Hematopoietic multipotent progenitor cell treated with erythropoietin and hydrocortisone succinate and interleukin-3 and kit ligand, for 17 days (in vitro differentiated cells): ENCODE measurements around the gene HIRA.
"Not testable (repeated sequence)": the region's sequence is repeated elsewhere in the genome, so short reads cannot be mapped to it uniquely, and the experiment has no call there.

Source experiments
- DNase-seq: peaks from one replicate; pipeline ENCODE4 v3.0.0-alpha.2; 2015; ENCODE audit warnings: low spot score

HIRA gene

GRCh38 chr22:19385221-19385906, 46.2 kb downstream of the HIRA start:
- no peak for DNase-seq

DNA sequence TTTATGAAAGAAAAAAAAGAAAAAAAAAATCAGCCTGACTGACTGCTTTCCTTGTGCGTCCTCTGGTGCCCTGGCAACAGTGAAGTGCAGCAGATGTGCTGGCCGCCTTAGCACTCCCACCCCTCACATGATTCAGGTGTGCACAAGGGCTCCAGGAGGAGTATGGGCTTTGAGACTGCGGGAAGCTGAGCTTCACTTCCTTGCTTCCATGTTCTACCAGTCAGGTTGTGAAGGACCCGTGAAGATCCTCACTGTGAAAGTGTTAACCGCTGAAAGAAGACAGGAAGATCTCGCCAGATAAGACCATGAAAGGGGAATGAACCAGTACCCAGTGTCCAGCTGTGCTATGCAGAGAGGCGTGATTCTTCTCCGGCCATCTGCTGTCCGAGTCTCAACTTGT, 48.2 kb downstream of the HIRA start:
- no peak for DNase-seq

- no peak for DNase-seq
Measured at GRCh38 chr22:19382240-19382639, 49.3 kb downstream of the HIRA start.

GRCh38 chr22:19378344-19378674, 53.2 kb downstream of the HIRA start:
- no peak for DNase-seq

DNA sequence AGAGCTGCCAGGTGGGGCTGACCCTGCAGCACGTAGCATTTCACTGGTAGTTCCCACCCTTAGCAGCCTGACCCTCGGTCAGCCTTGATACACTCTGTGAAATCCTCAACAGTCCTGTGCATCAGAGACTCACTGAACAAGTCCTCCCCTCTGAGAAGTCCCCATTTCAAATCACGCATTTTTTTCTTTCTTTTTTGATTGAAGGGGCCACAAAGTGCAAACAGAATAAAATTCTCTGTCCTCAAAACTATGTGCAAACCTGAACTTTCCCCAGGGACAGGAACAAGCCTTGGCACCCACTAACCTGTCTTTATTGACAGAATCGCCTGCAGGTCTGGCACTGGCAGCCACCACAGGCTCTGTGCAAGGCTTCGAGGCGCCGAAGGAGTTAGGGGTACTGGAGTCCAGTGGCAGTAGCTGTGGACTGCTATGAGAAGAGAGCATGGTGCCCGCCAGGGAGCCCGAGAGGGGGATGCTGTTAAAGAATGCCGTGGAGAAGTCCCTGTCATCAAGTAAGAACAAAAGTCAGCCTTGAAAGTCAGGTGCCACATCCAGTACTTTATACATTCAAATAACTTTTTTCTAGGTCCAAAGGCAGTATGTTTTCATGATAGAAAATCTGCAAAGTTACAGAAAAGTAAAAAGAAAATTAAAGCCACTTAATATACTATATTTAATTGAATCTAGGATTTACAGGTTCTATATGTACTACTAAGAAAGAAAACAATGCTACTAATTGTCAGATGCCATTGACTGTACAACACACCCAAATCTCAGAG, 53.8 kb downstream of the HIRA start:
- no peak for DNase-seq

DNA sequence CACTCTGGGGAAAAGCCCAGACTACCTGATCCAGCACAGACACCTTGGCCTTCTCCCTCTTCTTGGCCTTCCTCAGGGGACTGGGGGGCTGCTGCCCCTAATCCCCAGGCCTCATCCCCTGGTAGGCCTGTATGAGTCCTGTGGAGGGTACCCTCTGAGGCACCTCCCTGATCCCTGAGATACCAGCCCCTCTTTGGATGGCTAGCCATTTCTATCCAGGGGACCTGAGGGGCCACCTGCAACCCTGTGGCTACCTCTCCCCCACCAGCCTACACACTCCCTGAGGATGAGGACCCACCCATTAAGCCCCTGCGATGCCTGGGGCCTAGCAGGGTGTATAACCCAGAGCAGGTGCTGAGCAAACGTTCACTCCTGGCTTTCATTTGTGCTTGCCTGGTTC, 54.6 kb downstream of the HIRA start:
- no peak for DNase-seq

- no peak for DNase-seq
Measured at GRCh38 chr22:19376247-19376646, 55.3 kb downstream of the HIRA start.

GRCh38 chr22:19375435-19375834, 56.1 kb downstream of the HIRA start:
- DNase-seq: no peak

GRCh38 chr22:19374410-19374809, 57.1 kb downstream of the HIRA start:
- DNase-seq: no peak

DNA sequence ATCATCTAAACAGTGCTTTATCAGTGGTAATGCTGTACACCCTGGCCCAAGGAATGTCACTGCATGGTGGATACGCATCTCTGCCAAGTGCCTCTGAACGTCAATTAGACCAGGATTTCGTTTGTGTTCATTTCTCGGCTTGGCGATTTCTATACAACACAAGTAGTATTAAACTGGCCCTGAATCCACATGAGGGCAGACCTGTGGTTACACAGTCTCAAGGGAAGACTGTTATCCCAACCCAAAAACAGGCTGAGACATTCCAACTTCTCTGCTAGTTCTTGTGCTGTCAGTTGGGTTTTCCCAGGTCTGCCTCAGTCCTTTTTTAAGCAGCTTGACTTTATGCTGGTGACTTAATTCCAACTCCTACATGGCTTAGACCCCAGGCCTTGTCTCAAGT, 58.1 kb downstream of the HIRA start:
- DNase-seq: no peak

GRCh38 chr22:19371893-19372292, 59.6 kb downstream of the HIRA start:
- no peak for DNase-seq

DNA sequence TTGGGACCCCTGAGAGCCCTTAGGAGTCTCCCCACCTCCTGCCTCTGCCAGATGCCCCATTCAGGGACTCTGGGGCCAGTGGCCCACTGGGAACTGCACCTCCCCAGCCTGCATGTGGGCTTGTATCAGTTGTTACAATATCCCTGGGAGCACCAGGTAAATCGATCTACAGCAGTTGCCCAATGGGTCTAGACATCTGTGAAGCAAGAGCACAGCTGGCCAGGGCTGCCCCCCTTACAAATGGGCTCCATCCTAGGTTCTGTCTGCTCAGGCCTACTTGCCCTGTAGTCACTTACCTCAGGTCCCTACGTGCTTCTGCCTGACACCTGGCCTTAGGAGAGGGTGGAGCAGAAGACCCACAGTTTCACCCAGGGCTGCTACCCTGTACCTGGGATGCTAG, 62.7 kb downstream of the HIRA start:
- DNase-seq: no peak

DNA sequence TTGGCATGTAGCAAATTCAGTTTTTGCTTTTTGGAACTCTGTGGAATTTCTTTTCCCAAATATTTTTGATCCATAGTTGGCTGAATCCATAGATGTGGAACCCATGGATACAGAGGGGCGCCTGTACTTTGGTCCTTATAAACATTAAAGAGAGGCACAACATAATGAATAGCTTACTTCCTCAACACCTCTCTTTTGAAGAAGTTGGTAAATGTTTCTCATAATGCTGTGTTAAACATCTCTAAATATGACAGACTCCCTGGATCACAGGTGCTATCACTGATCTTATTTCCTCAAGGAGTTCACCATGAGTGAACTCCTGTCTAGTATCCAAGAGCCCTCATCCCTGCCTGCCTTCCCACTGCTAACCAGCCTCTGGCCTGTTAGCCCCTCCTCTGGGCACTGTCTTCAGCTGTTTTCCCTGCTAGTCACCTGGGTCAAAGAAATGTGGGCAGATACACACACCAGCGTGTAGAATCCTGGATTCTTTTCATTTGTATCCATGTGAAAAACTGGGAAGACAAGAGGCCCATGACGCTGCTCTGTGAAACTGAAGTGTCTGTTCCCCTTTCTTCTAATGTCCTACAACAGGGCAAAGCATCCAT, 63.7 kb downstream of the HIRA start:
- DNase-seq: no peak

DNA sequence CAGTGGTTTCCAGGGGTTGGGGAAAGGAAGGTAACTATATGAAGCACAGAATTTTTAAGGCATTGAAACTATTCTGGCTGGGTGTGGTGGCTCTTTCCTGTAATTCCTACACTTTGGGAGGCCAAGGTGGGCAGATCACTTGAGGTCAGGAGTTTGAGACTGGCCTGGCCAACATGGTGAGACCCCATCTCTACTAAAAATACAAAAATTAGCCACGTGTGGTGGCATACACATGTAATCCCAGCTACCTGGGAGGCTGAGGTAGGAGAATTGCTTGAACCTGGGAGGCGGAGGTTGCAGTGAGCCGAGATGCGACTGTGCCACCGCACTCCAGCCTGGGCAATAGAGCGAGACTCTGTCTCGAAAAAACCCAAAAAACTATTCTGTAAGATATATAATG, 68.0 kb downstream of the HIRA start:
- DNase-seq: not testable (repeated sequence)

GRCh38 chr22:19361501-19362103, 69.9 kb downstream of the HIRA start:
- DNase-seq: no peak

DNA sequence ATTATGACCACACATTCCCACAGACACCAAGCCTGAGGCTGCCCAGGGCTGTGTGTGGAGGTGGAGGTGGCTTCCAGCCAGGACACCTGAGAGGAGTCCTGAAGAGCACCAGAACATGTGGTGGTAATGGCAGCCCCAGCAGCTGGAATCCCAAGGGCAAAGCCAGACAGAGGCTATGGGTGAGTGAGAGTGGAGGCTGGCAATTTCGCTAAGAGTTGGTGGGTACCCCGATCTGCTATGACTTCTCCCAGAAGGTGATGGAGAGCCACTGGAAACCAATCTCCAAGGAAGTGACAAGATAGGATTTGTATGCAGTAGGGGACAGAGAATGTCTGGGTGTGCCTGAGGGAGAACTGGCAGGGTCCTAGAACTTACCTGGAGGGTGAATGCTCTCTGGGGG, 70.7 kb downstream of the HIRA start:
- DNase-seq: no peak

- no peak for DNase-seq
Measured at GRCh38 chr22:19360300-19360792, 71.2 kb downstream of the HIRA start.

DNA sequence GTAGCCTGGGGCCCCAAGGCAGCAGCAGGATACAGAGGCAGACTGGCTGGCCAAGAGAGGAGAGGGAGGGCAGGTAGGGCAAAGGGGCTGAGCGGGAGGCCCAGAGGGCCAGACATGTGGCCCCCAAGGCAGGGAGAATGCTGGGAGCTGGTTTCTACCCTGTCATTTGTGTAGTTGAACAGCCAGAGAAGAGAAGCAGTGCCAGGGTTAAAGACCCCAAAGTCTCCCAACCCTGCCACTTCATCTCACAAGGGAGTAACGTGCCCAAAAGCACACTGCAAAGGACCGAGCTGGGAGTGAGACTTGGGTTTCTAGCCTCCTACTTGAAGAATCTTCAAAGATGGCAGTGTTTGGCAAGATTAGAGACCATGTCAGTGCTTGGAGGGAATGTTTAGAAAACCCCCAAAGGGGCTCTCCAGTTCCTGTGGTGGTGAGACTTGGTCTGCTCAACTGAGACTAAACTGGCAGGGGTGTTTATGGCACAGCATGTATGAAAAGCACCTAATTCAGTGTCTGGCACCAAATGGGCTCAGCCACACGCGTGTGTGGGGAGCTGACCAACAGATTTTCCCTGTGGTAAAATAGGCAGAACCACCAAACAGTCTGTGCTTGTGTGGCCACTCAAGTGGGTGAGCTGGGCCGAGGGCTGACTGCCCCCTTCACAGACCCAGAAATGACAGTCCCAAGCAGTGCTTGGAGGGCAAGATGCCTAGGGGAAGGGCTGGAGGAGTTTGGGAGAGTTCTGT, 71.8 kb downstream of the HIRA start:
- DNase-seq: no peak

GRCh38 chr22:19358703-19359553, 72.6 kb downstream of the HIRA start:
- DNase-seq: no peak

DNA sequence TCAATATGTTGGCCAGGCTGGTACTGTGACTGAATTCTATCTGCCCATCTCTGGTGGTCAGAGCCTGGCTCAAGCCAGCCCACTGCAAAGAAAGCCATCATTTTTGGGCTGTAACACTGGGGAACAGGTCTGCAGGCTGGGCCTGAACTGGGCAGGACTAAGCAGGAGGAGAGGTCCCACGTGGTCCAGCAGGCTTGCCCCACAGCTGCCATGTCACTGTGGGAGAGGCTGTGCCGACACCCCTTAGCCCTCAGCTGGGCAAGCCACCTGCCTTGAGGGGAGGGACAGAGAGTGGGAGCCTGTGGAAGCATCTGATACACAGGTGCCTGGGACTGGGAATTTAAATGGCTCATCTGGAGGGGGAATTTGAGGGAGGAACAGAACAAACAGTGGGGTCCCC, 73.3 kb downstream of the HIRA start:
- no peak for DNase-seq
